Dedifferentiated amniotic fluid mesenchymal stem cell (primary cell): ENCODE measurements around the gene HSP90AB1.

Experiments used
- DNase-seq: peaks from one replicate; pipeline ENCODE4 v3.0.0-alpha.2; 2016; ENCODE audit errors: extremely low spot score

The HSP90AB1 gene

GRCh38 chr6:44268095-44268628 lies 21.3 kb downstream of the HSP90AB1 start:
- DNase-seq: no peak

GRCh38 chr6:44269178-44269920 lies 22.4 kb downstream of the HSP90AB1 start:
- no peak for DNase-seq

- DNase-seq: no peak
Measured at GRCh38 chr6:44269921-44270525, 23.1 kb downstream of the HSP90AB1 start, which contains the start of gene TMEM151B. Gene TMEM151B, plus strand, starts transcription at chr6:44270450. Its CDS starts 293 bp downstream, at chr6:44270743.

- no peak for DNase-seq
Measured at GRCh38 chr6:44270526-44271405, 23.9 kb downstream of the HSP90AB1 start.

GRCh38 chr6:44271406-44271723 lies 24.5 kb downstream of the HSP90AB1 start:
- DNase-seq: no peak

GRCh38 chr6:44271914-44272313 lies 25.0 kb downstream of the HSP90AB1 start:
- no peak for DNase-seq

GRCh38 chr6:44272529-44272928 lies 25.6 kb downstream of the HSP90AB1 start:
- no peak for DNase-seq

GRCh38 chr6:44272999-44273566 lies 26.2 kb downstream of the HSP90AB1 start:
- DNase-seq: no peak

GRCh38 chr6:44273617-44274016 lies 26.7 kb downstream of the HSP90AB1 start:
- no peak for DNase-seq

- no peak for DNase-seq
Measured at GRCh38 chr6:44275271-44275748, 28.4 kb downstream of the HSP90AB1 start.

GRCh38 chr6:44275749-44276648 lies 29.1 kb downstream of the HSP90AB1 start:
- no peak for DNase-seq

GRCh38 chr6:44276667-44277640 lies 30.1 kb downstream of the HSP90AB1 start:
- no peak for DNase-seq

GRCh38 chr6:44277763-44278162 lies 30.9 kb downstream of the HSP90AB1 start:
- no peak for DNase-seq

GRCh38 chr6:44278315-44278714 lies 31.4 kb downstream of the HSP90AB1 start:
- DNase-seq: no peak

- DNase-seq: no peak
Measured at GRCh38 chr6:44278774-44279697, 32.1 kb downstream of the HSP90AB1 start.

GRCh38 chr6:44284121-44284520 lies 37.2 kb downstream of the HSP90AB1 start:
- no peak for DNase-seq

- no peak for DNase-seq
Measured at GRCh38 chr6:44284867-44285266, 38.0 kb downstream of the HSP90AB1 start.

GRCh38 chr6:44285552-44286284 lies 38.8 kb downstream of the HSP90AB1 start:
- DNase-seq: no peak
